NCI-H2227 treated with DMSO at 0.1 percent for 48 hours (cell line): Measurements from ENCODE around the gene APBA2.

Experiments used
- DNase-seq: peaks from one replicate; lab custom pipeline; 2025; lab: John Stamatoyannopoulos, UW

The APBA2 gene

DNA sequence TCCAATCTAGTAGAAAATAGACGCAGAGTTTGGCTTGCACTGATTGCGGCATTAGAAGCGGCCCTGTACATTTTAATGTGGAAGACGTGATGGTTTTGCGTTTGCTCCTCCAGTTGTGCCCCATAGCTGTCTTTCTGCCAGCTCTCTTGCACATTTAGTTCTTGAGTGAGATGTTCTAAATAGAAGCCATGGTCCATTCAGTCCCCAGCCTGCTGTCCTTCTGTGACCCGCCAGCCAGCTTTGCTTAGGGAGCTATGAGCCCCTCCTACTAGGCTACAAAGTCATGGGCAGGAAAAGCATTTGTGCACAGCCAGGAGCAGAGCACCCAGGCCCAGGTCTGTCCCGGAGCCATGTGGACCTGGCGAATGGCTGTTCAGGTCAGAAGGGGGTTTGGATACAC lies 50.3 kb downstream of the APBA2 start:
- DNase-seq = no peak

DNA sequence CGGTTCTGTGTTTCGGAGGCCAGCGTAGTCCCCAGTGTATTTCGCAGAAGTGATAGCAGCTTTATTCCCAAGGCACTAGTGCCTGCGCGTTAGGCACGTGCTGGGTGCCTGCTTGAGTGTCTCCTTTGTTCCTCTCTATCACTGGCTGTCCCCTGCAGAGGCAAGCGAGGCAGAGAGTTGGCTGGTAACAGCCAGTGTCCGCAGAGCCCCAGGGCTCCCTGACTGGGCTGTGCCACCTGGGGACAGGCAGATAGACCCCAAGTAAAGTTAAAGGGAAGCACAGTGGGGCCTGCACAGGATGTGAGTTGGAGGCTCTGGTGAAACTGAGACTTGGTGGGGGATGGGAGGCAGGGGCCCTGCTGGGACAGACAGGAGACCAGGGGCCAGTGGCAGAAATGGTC lies 50.7 kb downstream of the APBA2 start:
- no peak for DNase-seq

DNA sequence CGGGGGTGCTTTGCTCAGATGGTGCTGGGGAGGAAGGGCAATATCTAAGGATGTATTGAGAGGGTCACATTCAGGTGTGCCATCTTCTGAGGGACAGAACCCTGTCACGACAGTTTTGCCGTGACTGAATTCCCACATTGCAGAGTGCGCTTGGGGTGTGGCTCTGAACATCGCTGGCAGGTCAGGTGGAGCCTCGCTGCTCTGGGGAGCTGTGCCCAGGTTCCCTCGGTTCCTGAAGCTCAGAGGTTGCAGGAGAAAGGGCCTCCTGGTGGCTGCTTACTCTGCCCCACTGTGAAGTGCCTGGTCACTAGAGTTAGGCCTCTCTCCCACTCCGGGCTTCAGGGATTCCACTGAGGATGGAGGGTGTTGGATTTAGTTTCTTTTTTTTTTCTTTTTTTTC lies 51.5 kb downstream of the APBA2 start:
- no peak for DNase-seq

DNA sequence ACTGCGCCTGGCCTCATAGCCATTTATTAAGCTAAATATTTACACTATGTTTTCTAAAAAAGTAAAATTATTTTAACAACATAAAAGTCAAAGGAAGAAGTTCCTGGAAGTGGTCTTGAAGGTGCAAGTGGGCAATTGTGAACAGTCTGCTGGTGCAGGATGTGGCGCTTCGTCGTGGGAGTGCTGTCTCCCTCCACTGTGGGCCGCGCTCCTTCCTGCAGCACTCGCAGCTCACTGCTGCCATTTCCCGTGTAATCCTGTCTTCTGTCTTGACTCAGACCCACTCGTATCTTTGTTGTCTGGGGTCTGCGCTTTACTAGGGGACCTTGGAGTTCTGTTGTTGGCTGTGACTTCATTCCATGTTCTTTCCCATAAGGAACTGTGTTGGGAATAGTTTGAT lies 56.3 kb downstream of the APBA2 start:
- DNase-seq = no peak

DNA sequence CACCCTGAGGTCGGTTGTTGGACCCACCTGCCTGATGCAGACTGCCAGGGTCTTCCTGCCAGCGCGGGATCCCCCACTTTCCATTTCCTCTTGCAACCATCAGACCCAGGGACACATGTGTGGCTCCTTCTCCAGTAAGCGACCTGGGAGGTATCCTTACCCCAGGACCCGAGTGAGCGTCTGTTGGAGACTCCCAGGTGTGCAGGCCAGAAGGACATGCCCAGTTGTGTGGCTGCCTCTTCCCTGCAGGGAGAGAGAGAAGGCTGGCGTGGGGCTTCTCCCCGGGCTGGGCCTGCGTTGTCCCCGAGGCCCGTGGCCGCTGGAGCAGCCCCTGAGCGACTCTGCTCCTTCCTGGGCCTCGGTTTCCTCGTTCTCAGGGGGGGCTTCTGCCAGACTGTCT lies 56.8 kb downstream of the APBA2 start:
- DNase-seq = no peak

DNA sequence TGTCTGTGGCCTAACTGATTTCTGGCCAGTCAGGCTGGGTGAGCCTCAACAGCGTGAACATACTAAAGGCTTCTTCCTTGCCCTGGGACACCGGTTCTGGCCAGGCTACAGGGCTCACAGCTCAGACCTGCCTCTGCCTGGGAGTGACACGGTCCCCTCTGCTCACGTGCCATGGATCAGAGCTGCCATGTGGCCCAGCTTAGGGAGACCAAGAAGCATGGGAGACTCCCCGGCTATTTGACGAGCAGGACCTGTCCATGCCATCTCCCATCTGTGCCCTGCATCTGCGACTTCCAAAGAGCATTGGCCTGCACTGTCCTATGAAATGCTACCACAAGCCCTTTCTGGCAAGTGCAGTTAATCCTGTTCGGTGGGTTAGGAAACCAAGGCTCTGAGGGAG lies 57.4 kb downstream of the APBA2 start:
- no peak for DNase-seq

DNA sequence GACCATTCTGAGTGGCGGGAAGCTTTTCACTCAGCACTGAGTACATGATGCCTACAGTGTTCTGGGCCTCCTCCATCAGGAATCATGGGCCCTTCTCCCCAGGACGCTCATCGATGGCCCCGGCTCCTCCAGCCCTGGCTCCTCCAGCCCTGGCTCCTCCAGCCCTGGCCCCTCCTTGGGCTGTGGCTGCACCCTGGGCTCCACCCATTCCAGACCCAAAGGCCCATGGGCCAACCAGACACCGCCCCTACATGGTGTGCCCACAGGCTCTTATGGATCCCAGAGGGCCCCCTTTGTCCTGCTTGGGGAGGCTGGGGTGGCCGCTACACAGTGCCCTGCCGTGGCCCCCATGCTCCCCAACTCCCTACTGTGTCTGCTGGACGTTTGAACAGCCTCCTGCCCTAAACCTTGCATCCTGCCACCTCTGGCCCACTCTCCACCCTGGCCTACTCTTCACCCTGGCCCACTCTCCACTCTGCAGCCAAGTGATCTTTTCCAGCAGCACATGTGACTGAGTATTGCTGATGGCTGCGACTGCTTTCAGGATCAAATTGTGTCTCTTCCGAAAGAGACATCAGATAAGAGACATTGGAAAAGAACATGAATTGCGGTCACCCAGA lies 57.9 kb downstream of the APBA2 start:
- no peak for DNase-seq

DNA sequence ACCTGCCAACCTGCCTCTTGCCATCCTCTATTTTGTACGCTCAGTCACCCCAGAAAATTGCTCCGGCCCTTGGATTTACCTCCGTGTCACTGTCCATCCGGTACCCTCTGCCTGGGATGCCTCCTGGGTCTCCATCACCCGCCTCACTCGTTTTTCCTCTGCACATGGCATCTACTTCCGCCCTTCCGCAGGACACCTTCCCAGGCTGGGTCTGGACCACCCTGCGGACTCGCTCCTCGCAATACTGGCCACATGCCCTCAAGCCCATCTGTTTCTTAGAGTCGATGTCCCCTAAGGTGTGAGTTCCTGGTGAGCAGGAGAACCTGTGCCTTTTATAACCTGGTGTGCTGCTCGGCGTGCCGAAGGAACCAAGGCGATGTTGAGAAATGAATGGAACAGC lies 58.5 kb downstream of the APBA2 start:
- no peak for DNase-seq

DNA sequence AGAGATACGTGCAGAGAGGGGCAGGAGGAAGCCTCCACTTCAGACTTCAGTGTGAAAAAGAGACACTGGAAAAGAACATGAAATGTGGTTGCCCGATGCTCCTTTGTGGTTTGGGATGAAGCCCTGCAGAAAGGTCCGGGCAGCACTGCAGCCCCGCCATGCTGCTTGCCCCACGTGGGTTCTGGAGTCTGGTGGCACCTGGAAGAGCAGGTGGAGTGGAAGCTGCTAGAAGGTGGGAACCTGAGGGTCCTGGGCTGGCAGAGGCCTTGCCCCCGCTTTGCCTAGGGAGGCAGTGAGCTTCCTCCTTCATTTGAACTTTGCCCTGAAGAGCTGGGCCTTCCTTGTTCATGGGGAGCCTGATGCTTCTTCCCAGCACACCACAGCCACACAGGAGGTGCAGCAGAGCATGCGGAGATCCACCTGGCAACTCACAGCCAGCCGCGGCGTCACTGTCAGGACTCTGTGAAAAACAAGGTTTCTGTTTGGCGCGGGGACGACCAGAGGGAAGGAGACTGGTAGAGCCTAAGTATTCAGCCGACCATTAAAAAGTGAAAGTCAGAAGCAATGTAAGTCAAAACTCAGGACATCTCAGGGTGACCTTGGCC lies 59.0 kb downstream of the APBA2 start:
- DNase-seq = no peak

DNA sequence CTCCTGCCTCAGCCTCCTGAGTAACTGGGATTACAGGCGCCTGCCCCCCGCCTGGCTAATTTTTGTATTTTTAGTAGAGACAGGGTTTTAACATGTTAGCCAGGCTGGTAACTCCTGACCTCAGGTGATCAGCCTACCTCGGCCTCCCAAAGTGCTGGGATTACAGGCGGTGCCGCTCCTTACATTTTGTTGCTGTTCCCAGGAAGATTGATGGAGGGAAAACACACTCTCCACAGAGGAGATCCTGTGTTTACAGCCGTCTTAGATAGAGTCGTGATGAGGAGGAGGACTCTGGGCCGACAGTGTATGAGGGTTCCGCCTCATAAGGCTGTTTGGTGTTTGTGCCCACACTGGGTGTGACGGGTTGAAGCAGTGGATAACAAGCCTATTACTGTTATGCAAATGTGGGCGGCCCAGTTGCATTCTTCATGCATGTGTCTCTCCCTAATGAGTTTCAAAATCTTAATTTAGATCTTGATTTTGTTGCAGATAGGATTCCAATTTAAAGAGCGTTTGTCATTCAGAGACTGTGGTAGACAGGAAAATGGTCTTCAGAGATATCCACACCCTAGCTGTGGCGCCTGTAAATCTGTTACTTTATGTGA lies 60.0 kb downstream of the APBA2 start:
- DNase-seq = no peak

DNA sequence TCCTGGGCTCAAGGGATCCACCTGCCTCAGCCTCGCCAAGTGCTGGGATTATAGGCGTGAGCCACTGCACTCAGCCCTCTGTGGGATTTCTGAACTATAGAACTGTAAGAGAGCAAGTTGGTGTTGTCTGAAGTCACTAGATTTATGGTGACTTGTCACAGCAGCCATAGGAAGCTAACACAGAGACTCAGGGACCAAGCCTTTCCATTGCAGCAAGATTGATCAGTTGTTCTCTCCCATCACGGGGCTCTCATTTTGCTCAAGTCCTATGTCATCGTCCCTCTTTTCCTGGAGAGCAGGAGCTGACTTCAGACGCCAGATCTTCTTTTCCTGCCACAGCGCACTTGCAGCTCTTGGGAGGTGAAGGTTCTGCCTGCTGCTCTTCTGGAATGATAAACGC lies 61.0 kb downstream of the APBA2 start:
- DNase-seq = no peak

DNA sequence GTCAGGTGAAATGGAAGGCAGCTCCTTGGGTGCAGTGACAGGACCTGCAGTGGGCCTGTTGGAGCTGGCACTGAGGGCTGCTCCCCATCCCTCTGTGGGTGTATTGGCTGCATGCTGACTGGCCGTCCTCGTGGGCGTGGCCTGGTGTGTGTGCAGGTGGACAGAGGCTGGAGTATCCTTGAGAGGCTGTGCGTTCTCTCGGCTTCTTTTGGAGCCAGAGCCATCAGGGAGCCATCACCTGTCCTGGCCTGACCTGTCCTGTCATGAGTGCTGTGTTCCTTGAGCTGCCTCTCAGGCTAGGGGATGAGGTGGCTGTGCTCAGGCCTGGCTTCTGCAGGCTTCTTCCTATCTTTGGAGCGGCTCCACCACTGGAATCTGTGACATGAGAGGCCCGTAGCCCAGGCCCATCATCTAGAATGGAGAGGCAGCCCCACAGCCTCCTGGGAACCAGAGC lies 61.5 kb downstream of the APBA2 start:
- DNase-seq = no peak

DNA sequence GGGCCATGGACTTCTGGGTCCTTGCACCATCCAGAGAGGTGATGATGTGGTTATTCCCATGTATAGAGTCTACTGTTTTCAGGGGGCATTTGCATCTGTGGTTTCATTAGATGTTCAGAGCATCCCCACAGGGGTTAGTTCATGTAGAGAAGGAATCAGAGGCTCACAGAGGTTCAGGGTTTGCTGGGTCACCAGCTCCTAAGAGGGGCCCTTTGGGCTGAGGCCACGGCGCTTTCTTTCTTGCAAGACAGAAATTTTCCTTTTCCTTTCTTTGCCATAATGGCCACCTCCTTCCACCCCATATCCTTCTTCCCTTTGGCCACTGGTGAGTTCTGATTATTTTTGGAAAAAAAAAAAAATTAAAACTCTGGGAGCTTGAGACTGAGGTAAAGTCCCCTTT lies 62.3 kb downstream of the APBA2 start:
- DNase-seq = no peak

DNA sequence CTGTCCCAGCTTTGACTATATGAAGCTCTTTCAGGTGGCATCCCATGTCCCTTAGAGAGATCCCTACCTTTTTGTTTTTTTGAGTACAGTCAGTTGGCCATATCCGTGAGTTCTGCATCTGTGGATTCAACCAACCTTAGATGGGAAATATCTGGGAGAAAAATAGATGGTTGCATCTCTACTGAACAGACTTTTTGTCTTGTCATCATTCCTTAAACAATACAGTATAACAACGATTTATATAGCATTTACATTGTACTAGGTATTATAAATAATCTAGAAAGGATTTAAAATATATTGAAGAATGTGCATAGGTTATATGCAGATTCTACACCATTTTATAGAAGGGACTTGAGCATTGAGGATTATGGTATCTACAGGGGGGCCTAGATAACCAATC lies 65.1 kb downstream of the APBA2 start:
- no peak for DNase-seq

DNA sequence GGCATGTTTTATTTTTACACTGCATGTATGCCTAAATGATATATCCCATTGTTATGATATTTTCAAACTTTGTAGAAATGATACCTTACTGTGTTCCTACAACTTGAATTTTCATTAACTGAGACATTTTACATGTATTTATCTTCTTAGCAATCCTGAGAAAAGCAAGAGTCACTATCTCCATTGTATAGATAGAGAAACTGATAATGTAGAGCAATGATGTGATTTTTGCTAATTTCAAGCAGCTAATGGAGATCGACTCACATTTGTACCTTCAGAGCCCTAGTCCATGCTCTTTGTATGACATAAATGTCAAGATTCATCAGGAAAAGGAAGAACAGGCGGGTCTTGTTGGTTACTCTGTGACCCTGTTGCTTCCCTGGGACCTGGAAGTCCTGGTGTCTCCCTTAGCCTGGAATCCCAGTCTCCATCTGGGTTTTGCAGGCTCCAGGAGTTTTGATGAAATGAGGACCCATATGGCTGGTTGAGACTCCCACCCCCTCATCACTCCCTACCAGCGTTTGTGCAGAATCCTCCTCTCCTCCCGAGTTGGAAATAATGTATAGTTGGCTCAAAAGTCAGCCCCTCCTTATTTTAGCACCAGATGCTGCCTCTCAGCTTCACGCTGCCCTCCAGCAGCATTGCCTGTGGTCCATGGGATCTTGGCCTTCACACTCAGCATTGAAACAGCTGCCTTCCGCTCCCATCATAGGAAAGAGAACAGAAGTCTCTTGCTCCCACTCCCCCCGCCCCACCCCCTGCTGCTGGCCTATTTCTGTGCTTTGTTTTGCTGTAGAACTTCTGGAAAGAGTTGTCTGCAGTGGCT lies 67.1 kb downstream of the APBA2 start:
- no peak for DNase-seq

DNA sequence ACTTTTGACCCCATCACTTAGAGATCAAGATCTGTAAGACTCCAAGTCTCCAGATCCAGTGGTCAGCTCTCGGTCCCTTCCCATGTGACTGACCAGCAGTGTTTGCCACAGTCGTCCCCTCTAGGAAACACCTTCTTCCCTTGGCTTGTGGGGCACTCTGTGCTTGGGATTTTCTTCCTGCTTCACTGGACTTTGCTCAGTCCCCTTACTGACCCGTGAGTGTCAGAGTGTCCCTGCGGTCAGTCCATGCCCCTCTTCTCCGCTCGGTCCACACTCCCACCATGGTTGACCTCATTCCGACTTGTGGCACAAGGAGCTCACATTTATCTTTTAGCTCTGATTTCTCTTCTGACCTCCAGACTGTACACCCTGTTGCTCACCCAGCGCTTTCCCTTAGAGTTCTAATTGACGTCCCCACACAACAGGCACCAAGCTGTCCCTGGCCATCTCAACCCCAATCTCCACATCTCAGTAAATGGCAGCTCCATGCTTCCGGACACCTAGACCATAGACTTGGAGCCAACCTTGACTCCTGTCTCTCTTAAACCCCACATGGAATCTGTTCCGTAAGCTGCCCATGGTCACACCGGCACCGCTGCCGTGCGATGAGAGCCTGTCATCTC lies 67.9 kb downstream of the APBA2 start:
- no peak for DNase-seq

DNA sequence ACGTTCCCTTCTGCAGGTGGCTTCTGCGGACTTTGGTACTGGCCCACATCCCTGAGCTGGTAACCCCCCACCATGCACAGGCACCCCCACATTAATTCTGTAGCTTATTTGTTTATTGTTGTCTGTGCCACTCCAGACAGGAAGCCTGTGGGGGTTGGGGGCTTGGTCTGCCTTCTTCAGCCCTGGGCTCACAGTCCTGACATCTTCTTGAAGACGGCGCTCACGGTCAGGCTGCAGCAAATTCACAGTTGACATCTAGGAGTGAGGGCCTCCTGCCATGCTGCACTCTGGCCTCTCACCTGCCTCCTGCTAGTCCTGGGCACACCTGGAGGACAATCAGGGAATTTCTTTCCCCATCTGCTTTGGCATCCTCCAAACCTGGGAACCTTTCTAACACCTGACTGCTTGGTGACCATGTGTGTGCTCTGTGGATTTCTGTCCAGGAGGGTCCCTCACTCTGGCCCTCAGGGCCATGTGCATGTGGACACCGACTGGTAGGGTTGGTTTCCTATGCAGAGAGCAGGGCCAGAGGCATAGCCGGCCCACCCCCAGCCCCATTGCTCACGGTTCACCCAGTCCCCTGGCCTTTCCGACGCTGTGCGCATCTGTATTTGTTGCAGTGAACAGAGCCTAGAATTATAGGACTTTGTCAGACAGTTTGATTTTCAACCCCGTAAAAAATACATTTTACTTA lies 68.8 kb downstream of the APBA2 start:
- no peak for DNase-seq

DNA sequence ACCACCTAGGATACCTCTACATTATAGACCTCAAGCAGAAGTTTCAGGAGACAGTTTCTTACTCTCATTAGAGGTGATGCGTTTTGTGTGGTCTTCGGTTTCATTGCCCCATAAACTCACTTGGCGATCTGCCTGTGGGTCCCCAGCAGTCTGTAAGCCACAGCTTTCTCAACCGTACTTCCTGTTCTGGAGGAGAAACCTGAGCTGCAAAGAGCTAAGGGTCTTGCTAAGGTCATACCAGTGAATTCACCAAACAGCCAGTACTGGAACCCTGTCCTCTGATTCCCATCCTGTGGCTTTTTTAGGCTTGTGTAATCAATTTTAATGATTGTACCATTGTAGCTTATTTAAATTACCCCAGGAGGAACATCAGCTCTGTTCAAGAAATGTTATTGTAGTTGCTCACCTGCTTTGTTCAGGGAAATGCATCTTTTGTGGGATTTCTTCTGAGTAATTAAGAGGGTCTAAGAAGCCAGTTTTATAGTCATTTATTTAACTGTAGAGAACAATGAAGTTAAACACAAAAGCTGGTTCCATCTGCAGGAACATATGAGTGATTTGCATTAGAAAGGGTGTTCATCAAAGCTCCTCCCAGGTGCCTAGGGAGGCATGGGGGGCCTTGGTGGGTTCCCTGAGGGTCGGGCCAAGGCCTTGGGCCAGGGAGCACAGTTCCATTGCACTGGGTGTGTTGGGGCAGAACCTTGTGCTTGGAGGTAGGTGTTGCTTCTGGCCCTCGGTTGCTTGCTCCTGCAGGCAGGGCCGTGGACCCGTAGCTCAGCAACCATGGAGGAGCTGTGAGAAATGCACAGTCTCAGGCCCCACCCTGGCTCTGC lies 69.6 kb downstream of the APBA2 start:
- DNase-seq = no peak

DNA sequence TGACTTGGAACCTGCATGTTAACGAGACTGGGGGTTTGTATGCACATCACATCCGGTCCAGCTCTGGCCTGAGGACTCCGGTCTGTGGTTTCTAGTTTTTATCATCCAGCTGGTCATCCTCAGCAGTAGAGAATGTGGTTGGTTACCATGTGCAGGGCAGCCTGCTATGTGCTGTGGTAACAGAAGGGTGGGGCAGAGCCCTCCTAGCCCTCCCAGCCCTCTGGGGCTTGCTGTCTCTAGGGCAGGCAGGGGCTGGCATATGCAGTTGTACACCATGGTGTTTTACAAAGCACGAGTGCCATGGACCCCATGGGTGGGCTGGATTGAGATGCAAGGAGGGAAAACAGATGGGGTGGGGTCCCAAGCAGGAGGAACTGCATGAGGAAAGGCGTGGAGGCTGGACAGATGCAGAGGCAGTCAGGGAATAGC lies 70.2 kb downstream of the APBA2 start:
- no peak for DNase-seq

DNA sequence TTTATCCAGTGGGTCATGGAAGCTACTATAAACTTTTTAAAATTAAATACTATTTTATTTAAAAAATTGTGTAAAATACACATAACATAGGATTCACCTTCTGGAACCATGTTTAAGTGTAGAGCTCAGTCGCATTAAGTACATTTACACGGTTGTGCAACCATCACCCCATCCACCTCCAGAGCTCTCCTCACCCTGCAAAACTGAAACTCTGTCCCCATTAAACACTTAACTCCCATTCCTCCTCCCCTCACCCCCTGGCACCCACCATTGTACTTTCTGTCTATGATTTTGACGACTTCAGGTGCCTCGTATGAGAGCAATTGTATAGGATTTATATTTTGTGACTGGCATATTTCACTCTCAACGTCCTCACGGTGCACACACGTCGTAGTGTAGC lies 70.7 kb downstream of the APBA2 start:
- DNase-seq = no peak
